ENCODE measurements around the gene CCSER1.
"Not testable (repeated sequence)": the region's sequence is repeated elsewhere in the genome, so short reads cannot be mapped to it uniquely, and the experiment has no call there.

CCSER1 gene

GRCh38 chr4:91154041-91154440 lies 1026.8 kb downstream of the CCSER1 start:
- not testable (repeated sequence) for DNase-seq (ENCODE audit: low read depth in 3 of 3)

- not testable (repeated sequence) for DNase-seq (ENCODE audit: low read depth in 3 of 3)
Observed at GRCh38 chr4:91167864-91168653, 1040.9 kb downstream of the CCSER1 start.

DNA sequence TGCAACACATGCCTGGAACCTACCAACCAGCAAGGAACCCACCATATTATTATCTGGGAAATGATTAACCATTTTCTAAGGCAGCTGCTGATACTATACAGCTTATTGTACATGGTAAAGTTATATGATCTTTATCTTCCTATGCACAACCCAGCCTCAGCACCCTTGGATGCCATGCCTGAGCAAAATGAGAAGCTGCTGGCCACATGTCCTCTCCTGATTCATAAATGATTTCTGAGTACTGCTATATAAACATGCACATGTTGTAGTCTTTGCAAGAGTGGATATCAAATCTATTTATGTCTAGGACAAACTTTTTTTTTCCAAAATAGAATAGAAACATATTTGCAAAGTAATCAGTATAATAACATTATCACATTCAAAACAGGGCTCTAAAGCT lies 1043.6 kb downstream of the CCSER1 start:
- no peak for DNase-seq (ENCODE audit: low read depth in 3 of 3)

DNA sequence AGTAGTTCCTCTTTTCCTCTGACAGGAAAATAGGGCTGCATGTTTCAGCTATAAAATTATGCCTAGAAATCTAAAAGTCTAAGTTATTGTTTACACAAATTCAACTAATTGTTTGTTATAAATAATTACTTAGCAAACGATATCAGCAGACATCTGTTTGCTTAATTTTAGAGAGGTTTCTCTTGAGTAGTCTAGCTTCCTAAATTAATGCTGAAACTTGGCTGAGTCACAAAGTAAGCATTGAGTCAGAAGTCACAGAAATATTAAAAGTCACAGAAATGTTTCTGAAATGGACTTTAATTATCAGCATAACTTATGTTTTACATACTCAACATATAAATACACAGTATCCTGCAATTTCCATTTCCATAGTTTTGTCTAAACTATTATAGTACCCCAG lies 1044.0 kb downstream of the CCSER1 start:
- no peak for DNase-seq (ENCODE audit: low read depth in 3 of 3)

DNA sequence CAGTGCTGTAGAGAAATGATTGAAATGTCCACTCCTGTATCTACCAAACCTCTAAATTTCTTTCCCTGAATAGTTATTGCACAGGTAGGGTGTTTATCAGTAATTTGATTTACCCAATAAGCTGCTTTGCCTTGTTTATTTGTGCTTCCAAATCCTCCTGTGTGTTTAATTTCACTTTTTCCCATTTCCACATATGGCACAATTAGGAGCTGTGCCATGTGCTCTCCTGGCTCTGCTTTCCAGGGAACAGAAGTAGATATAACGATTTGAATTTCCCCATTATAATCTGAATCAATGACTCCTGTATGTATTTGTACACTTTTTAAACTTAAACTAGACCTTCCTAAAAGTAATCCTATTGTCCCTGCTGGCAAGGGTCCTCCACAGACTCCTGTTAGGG lies 1057.9 kb downstream of the CCSER1 start:
- not testable (repeated sequence) for DNase-seq (ENCODE audit: low read depth in 3 of 3)

DNA sequence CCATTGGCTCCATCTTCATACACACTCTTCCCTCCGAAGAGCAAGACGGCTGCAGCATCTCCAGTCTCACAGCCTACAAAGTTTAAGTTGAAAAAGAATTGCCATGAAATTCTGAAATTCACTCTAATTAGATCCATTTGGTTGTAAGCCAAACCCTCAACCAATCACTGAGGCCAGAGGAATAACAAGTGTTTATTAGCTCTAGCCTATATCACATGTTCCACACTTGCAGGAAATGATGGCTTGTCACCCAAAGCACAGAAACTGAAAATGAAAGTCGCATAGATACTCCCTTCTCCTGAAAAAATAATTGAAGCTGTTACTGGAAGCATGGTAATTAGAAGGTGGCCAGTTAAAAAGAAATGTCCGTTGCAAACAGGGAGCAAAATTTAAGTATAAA lies 1071.8 kb downstream of the CCSER1 start:
- DNase-seq (ENCODE audit: low read depth in 3 of 3) = no peak

GRCh38 chr4:91207535-91207934 lies 1080.3 kb downstream of the CCSER1 start:
- no peak for DNase-seq (ENCODE audit: low read depth in 3 of 3)

GRCh38 chr4:91212211-91212610 lies 1085.0 kb downstream of the CCSER1 start:
- DNase-seq (ENCODE audit: low read depth in 3 of 3) = no peak

DNA sequence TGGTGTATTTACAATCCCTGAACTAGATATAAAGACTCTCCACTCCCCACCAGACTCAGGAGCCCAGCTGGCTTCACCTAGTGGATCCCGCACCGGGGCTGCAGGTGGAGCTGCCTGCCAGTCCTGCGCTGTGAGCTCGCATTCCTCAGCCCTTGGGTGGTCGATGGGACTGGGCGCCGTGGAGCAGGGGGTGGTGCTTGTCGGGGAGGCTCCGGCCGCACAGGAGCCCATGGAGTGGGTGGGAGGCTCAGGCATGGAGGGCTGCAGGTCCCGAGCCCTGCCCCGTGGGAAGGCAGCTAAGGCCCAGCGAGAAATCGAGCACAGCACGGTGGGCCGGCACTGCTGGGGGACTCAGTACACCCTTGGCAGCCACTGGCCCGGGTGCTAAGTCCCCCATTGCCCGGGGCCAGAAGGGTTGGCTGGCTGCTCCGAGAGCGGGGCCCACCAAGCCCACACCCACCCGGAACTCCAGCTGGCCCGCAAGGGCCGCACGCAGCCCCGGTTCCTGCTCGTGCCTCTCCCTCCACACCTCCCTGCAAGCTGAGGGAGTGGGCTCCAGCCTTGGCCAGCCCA lies 1090.7 kb downstream of the CCSER1 start:
- not testable (repeated sequence) for DNase-seq (ENCODE audit: low read depth in 3 of 3)

DNA sequence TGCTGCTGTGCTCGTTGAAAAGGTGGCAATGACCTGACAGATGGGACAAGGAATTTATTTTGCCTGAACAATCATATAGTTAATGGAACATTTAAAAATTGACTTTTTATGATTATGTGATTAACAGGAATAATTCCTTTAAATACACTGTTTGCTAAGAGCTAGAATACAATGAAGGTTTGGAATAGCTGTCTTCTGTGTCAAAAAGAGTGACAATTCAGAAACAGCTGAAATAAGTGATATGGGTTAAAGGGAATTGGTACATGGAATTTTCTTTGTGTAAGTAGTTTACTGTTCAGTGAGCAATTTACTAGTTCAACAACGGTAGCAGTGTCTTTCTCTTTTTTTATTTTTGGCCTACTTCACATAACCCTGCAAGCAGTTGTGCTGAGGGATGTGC lies 1093.1 kb downstream of the CCSER1 start:
- no peak for DNase-seq (ENCODE audit: low read depth in 3 of 3)

DNA sequence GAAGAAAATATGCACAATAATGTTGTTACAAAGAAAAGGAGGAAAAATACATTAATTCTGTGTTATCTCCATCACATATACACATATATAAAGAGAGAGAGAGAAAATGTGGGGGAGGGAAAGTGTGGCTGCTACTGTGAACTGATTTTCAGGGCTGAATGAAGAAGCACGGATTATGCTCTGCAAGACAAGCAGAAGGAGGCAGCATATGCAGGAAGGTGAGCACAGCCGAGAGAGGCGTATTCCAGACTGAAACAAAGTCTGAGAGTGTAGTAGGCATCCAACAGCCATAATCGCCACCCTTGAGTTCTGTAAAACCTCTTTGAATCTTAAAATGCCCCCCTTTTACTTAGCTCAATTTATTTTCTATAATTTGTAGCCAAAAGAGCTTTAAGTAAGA lies 1094.8 kb downstream of the CCSER1 start:
- no peak for DNase-seq (ENCODE audit: low read depth in 3 of 3)

GRCh38 chr4:91226867-91227266 lies 1099.7 kb downstream of the CCSER1 start:
- DNase-seq (ENCODE audit: low read depth in 3 of 3) = no peak

DNA sequence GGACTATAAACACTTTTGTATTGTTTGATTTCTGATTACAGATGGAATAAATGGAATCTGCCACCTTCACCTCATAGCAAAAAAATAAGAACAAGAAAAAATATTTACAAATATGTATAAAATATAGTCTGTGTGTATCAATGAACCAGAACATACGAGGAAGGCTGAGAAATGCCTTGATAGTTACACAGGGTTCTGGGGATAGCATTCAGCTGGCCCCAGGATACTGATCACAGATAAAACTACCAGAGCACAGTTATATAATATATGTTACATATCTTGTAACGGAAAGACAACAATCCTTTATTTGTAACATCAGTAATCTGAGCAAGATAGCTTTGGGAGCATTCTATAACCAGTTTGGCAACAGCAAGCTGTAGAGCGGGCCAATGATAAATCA lies 1101.5 kb downstream of the CCSER1 start:
- no peak for DNase-seq (ENCODE audit: low read depth in 3 of 3)

GRCh38 chr4:91233164-91233563 lies 1106.0 kb downstream of the CCSER1 start:
- DNase-seq (ENCODE audit: low read depth in 3 of 3) = no peak

DNA sequence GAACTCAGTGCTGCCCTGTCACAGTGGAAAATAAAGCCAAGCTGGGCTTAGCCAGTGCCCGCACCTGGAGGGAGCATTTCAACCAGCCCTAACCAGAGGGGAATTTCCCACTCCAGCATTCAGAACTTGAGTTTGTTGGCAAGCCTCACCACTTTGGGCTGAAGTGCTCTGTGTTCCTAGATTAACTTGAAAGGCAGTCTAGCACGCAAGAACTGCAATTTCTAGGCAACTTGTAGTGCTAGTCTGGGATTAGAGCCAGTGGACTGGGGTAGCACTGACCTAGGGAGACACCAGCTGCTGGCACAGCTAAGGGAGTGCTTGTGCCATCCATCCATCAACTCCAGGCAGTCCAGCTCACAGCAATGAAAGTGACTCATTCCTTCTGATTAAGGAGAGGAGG lies 1115.9 kb downstream of the CCSER1 start:
- DNase-seq (ENCODE audit: low read depth in 3 of 3) = no peak

GRCh38 chr4:91256043-91256442 lies 1128.8 kb downstream of the CCSER1 start:
- DNase-seq (ENCODE audit: low read depth in 3 of 3) = no peak

DNA sequence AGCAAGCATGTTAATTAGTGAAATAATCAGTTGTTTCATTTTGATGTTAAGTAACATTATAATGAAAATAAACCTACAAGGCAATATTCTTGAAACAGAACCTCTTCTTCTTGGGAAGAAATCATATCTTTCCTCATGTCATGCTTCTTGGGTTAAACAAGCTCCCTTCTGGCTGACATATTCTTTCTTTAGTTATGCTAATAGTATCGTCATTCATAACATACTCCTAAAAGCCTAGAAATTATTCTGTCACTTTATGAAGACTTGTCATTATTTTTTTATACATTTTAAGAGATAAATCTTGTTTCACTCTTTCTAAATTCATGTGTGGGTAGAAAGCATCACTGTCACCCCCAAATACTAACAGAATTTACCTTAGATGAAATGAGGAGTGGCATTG lies 1129.6 kb downstream of the CCSER1 start:
- no peak for DNase-seq (ENCODE audit: low read depth in 3 of 3)

GRCh38 chr4:91257721-91258120 lies 1130.5 kb downstream of the CCSER1 start:
- DNase-seq (ENCODE audit: low read depth in 3 of 3) = no peak

DNA sequence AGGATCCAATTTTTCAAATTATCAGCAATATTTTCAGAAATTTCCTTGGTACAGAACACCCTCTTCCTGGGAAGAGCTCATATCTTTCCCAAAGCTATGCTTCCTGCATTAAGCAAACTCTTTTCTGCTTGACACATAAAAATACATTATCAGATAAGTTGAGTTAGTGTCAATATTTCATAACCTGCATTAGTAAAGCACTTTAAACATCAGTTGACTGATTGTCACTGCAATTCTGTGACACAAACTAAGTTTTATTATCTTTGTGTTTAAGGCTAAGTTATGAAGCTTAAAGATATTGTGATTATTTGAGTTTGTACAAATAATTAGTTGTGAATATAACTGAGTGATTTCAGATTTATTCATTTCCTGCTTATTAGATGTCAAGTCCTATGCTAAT lies 1131.1 kb downstream of the CCSER1 start:
- DNase-seq (ENCODE audit: low read depth in 3 of 3) = no peak

GRCh38 chr4:91267543-91267942 lies 1140.3 kb downstream of the CCSER1 start:
- no peak for DNase-seq (ENCODE audit: low read depth in 3 of 3)

- DNase-seq (ENCODE audit: low read depth in 3 of 3) = not testable (repeated sequence)
Observed at GRCh38 chr4:91268481-91268880, 1141.3 kb downstream of the CCSER1 start.

- DNase-seq (ENCODE audit: low read depth in 3 of 3) = no peak
Observed at GRCh38 chr4:91268913-91269312, 1141.7 kb downstream of the CCSER1 start.

DNA sequence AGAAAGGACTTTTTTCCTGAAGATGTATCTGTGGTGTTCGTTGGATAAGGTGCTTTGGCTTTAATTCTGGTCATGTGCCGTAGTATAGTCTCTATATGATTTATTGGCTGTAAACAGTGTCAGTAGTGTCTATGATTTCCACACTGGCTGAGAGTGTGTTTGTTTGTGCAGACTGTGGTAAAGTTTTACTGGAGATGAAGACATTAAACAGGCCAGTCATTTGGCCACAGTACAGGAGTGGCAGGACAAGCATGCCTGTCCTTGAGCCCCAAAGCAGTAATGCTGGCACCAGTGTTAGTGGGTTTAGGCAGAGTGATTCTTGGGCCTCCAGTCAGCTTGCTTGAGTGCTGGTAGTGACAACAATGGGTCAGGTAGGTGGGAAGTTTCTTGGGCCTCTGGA lies 1152.7 kb downstream of the CCSER1 start:
- DNase-seq (ENCODE audit: low read depth in 3 of 3) = no peak

Measured in stimulated activated CD4-positive, alpha-beta T cell treated with anti-CD3 and anti-CD28 coated beads, TNF-alpha, amount 100 ng/mL, for 4 hours (primary cell).